Stimulated activated CD8-positive, alpha-beta memory T cell treated with anti-CD3 and anti-CD28 coated beads, Interleukin-7, amount 100 ng/mL, for 48 hours (primary cell): Measurements from ENCODE around the gene MAPRE3.
A peak's percentile ranks its signal among the peaks of the same experiment; 100 is the strongest.
"Not testable (repeated sequence)": the region's sequence is repeated elsewhere in the genome, so short reads cannot be mapped to it uniquely, and the experiment has no call there.

ENCODE experiments used
- DNase-seq, 2 donors: peaks; one replicate each; pipeline ENCODE4 v3.0.0-alpha.2; 2020; ENCODE audit warnings: low read depth in 1 of 2; ENCODE audit errors: extremely low read depth in 1 of 2

MAPRE3 gene

DNA sequence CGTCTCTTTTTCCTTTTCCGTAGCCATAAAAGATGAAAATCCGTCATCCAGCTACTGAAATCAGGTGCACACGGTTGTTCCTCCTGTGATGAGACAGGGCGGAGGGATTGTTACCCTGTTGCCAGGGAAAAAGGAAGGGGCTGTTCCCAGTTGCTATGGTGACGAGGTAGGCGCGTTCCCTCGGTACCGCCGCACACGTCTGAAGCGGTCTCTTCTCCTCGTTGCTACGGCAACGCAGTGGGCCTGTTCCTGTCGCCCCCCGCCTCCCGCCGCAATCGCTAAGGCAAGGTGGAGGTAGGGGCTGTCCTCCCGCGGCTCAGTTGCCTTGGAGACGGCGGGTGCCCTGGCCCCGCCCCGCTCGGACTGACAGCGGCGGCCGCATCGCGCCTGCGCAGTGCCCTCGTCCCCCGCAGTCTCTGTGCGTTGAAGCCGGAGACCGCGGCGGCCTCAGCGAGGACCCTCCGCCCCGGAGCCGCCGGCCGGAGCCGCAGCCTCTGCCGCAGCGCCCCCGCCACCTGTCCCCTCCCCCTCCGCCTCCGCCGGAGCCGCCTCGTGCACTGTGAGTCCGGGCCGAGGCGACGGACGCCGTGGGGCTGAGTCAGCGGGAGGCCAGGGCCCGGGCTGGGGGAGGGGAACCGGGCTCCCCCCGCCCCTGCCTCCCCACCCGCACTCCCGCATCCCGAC is at the start of gene MAPRE3:
Gene MAPRE3, plus strand, starts transcription at position 394 of the 684 bp plus-strand sequence. CDS start 51,582 bp downstream, outside the sequence.
- DNase-seq: peak; percentile 51 to 61

- no peak for DNase-seq
Measured at GRCh38 chr2:26921323-26921722, 49.1 kb upstream of the MAPRE3 start.

DNA sequence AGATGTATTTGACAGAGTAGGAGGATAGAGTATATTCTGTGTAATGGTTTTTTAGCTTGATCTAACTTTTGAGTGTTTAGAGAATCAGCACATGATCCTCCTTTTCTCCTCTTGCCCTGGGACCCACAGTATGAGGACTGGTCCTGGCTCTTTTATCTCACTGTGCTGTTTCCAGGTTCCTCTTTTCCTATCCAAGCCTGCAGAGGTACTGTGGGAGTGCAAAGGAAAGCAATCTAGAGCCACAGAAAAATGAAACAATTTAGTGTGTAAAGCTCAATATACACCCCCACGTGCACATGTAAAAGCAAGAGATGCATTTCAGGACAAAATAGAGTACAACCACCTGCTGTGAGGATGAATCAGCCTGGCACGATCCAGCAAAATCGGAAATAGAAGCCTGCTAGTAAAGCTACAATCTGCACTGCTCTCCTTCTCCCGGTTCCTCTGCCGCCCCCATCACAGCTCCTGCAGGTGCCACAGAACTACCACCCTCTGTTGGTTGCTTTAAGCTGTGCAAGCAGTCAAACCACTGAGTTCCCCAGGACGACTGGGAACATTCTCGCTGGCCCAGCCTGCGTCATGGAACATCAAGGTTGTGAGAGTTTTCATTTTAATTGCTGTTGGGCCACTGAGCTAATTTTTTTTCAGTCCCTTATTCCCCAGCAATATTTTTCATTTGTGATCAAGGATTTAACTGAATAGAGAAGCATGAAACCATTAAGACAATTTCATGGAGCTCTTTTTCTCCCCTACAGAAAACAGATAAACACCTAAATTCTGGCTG is 47.8 kb upstream of the MAPRE3 start:
- DNase-seq: peak in 1 of 2 donors; percentile 20

GRCh38 chr2:26923189-26923466 is 47.3 kb upstream of the MAPRE3 start:
- DNase-seq: not testable (repeated sequence)

GRCh38 chr2:26924731-26925099 is 45.7 kb upstream of the MAPRE3 start:
- DNase-seq: no peak

DNA sequence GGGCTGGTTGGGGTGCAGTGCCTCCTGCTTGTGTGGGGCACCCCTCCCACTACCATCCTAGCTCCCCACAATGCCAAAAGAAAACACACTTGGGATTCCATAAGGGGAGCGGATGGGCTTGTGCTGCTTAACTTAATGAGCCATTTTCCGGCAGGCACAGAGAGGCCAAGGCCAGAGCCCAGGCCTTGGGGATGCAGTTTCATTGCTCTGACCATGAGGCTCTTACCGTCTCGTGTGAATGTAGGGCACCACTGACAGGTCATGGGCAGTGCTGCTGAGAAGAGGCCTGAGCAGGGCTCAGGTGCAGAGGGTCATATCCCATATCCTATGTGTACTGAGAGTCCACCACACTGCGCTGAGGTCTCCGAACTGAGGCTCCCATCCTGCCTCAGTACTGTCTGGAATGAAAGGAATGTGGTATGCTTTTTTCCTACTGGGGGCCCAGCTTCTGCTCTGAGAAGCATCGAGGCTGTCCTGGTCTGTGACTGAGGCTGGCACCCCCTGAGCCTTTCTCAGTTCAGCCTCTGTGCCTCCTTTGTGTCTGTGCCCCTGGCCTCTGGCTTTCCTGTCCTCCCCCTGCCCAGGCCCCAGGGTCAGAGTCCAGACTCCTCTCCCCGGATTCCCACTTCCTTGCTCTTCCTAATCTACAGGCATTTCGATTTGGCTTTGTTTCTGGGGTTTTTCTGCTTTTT is 45.2 kb upstream of the MAPRE3 start:
- DNase-seq: no peak

DNA sequence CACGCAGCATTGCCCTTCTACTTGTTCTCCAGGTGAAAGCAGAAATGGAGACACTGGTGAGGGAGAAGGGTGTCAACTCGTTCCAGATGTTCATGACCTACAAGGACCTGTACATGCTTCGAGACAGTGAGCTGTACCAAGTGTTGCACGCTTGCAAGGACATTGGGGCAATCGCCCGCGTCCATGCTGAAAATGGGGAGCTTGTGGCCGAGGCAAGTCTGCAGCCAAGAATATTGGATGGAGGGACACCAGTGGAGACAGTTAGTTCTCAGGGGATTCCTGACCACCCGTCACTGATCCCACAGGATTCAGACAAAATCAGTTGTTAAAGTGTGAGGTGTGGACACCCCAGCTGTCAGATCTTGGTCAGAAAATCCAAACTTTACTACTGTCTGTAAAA is 43.2 kb upstream of the MAPRE3 start:
- no peak for DNase-seq

DNA sequence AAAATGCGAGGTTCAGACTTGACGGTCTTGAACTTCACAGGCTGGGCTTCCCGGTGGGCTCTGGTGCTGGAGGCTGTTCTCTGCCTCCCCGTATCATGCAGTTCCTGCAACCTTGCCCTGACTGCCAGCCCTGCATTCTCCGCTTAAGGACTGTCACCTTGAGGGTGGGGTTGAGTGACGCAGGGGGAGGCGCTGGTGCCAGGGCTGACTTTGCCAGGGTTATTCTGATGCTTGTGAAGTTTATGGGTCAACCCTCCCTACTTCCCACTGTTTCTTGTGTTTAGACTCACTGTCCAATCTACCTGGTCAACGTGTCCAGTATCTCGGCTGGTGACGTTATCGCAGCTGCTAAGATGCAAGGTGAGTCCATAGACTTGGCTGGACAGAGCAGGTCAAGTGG is 37.5 kb upstream of the MAPRE3 start:
- no peak for DNase-seq

DNA sequence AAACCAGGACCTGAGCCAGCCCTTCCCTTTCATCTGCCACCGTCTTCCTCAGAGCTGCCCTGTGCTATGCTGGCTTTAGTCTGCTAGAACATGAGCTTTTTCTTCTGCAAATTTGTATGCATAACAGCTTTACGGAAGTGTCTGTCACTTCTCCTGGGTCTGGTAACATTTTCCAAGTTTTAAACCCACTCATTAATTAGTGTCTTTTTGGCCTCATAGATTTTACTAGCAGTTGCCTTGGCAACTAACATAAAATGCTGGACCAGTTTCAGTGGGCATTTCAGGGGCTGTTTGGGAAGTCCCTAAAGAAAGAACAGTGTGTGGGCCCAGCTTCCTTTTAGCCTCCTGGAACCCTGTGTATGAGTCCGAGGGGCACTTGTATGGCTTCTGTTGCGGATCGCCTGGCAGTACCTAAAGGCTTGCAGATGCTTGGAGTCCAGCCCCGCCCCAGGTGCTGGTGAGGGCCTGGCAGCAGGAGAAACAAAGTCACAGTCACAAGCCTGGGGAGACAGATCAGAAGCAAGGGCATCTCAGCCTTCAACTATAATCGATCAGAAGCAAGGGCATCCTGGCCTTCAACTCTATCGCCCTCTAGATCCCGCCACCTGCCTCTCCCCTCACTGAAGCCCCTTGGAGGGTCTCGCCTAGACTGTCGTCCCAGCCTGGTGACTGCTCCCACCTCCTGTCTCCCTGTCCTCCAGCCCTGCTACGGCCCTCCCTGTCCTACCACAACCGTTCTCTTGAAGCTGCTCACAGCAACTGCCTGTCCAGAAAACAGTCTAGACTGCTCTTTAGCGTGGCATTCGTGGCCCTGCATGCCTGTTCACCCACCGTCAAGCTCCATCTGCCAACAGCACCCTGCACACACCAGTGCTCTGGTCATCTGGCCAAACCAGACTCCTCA is 36.8 kb upstream of the MAPRE3 start:
- no peak for DNase-seq

- DNase-seq: no peak
Measured at GRCh38 chr2:26934335-26934724, 36.1 kb upstream of the MAPRE3 start.

- no peak for DNase-seq
Measured at GRCh38 chr2:26934985-26935384, 35.5 kb upstream of the MAPRE3 start.

GRCh38 chr2:26936855-26937254 is 33.6 kb upstream of the MAPRE3 start:
- DNase-seq: no peak

GRCh38 chr2:26938399-26939118 is 31.9 kb upstream of the MAPRE3 start:
- DNase-seq: no peak

- DNase-seq: no peak
Measured at GRCh38 chr2:26940001-26940400, 30.4 kb upstream of the MAPRE3 start.

- DNase-seq: no peak
Measured at GRCh38 chr2:26941486-26941885, 29.0 kb upstream of the MAPRE3 start.

DNA sequence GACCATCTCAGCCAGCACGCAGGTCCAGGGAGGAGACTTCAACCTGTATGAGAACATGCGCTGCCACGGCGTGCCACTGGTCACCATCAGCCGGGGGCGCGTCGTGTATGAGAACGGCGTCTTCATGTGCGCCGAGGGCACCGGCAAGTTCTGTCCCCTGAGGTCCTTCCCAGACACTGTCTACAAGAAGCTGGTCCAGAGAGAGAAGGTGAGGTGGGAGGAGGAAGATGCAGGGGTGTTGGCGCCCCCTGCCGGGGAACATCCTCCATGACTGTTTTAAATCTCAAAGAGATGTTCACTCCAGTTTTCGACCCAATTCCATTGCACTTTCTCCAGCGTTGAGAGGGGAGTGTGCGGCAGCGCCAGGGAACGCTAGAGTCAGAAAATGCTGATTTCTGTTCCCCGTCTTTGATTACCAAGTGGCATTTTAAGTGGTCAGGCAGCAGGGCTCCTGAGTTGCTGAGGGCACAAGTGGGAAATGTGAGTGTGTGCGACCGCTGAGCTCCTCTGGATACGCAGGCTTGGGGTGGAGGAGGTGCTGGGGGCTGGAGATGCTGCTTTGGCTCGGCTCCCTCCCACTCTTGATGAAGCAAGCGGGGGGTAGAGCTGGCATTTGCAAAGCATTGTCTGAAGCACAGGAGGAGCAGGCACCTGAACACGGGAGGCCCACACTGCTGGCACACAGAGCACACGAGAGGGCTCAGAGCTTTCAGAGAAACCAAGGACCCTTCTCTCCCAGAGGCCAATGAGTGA is 27.7 kb upstream of the MAPRE3 start:
- DNase-seq: peak; percentile 17 to 37

DNA sequence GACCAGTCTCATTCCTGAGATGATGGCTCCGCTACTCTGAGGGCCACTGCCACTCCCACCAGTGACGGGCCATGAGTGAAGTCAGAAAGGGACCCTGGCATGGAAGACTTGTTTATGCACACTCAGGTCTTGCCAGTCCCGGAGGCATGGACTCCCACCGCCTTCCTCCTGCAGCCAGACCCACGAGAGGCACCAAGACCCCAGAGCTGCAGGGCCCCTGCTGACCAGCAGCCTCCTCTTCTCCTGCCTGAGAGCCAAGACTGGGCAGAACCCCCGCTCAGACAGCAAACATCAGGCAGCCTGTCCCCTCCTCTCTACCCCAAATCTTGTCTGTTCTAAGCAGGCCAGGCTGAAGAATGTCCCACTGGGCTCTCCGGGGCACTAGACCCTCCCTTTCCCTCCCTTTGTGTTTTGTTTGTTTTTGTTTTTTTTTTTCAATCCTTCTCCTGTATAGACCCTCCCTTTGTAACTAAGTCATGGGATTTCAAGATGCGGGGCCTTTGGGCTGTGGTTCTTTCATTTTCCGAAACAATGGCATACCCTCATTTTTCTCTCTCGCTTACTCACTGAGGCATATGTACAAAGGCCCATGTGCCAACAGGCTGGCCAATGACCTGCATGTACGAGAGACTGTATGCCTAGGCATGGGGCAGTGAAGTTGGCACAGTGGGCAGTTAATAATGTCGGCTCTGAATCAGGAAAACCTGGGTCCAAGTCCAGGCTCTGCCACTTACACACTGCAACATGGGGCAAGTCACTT is 24.3 kb upstream of the MAPRE3 start:
- DNase-seq: no peak

GRCh38 chr2:26946841-26947784 is 23.3 kb upstream of the MAPRE3 start:
- DNase-seq: no peak
